GM12872 (cell line): Measurements from ENCODE around the gene PYGM.
A peak's percentile ranks its signal among the peaks of the same experiment; 100 is the strongest.

Source experiments
- CTCF ChIP-seq: IDR thresholded peaks from 3 replicates; pipeline ENCODE4 v1.5.1; 2011; ENCODE audit warnings: low read depth, mild to moderate bottlenecking, low read length, moderate library complexity; ENCODE audit not compliant: insufficient read depth

PYGM gene

GRCh38 chr11:64745521-64746328, 14.0 kb downstream of the PYGM start:
- no peak for TF ChIP-seq CTCF

GRCh38 chr11:64745189-64745520, 14.6 kb downstream of the PYGM start:
- TF ChIP-seq CTCF: no peak

DNA sequence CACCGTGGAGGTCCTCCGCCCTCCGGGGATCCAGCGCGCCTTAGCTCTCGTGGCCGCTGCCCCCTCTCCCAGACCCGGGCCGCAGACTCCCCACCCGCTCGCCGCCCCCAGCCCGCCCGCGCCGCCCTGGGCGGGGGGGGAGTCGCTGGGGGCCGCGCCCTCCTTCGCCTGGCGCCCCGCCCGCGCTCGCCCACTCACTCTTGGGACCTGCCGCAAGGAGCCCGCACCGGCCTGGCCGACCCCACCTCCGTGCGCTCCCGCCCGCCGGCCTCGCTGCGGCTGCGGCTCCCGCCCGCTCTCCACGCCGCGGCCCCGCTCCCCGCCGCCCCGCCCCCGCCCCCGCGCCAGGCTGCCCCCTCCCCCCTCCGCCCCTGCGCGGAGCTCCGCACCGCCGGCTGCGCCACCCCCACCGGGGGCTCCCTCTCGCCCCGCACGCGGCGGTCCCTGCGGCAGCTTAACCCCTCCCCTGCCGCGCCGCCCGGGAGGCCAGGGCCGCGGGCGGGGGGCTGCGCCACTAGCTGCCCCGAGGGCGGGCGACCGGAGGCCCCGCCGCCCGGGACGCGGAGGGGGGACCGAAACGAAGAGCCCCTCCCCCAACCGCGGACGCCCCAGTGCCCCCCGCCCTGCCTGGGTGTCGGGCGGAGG, 15.1 kb downstream of the PYGM start:
- TF ChIP-seq CTCF: no peak

GRCh38 chr11:64743591-64744543, 15.9 kb downstream of the PYGM start, which contains the start of gene RASGRP2:
Gene RASGRP2, minus strand, starts transcription at chr11:64744142. Its CDS starts 1,276 bp downstream, at chr11:64742866.
- peak; percentile 80 for TF ChIP-seq CTCF

- peak; percentile 87 for TF ChIP-seq CTCF
These were observed 16.7 kb downstream of the PYGM start for GRCh38 chr11:64742889-64743590.

GRCh38 chr11:64742087-64742888, 17.5 kb downstream of the PYGM start:
- TF ChIP-seq CTCF: no peak
